ENCODE measurements around the gene MORN1.

The MORN1 gene

GRCh38 chr1:2320760-2321667, 70.3 kb downstream of the MORN1 start:
- no peak for TF ChIP-seq RAD21 (IDR thresholded peaks at IDR 0.05; ENCODE audit: low read depth)
- TF ChIP-seq ZBTB7A (IDR thresholded peaks at IDR 0.05; ENCODE audit: low read depth) = 0 out of 2 replicates have a peak, but pooled peaks have one; percentile 51

GRCh38 chr1:2320006-2320405, 71.3 kb downstream of the MORN1 start:
- TF ChIP-seq USF1 (IDR thresholded peaks at IDR 0.05) (no peak), NFIC (IDR thresholded peaks at IDR 0.05) (no peak), TAF1 (IDR thresholded peaks at IDR 0.05; ENCODE audit: low read depth) (no peak), REST (IDR thresholded peaks at IDR 0.05; ENCODE audit: low read depth) (no peak), TCF12 (IDR thresholded peaks at IDR 0.05; ENCODE audit: low read depth) (no peak), MAX (IDR thresholded peaks at IDR 0.05) (no peak), YY1 (IDR thresholded peaks at IDR 0.05; ENCODE audit: low read depth) (no peak), EP300 (IDR thresholded peaks at IDR 0.05; ENCODE audit: borderline replicate concordance) (no peak), TEAD4 (IDR thresholded peaks at IDR 0.05) (no peak), ZBTB7A (IDR thresholded peaks at IDR 0.05; ENCODE audit: low read depth) (no peak), CEBPB (IDR thresholded peaks at IDR 0.05) (no peak), EGR1 (IDR thresholded peaks at IDR 0.05) (no peak), FOXM1 (IDR thresholded peaks at IDR 0.05; ENCODE audit: borderline replicate concordance, low read depth) (no peak), CREB1 (IDR thresholded peaks at IDR 0.05; ENCODE audit: low read depth) (no peak), RAD21 (IDR thresholded peaks at IDR 0.05; ENCODE audit: low read depth) (no peak)

- no peak for TF ChIP-seq TEAD4 (IDR thresholded peaks at IDR 0.05)
- TF ChIP-seq TAF1 (IDR thresholded peaks at IDR 0.05; ENCODE audit: low read depth) = no peak
- no peak for TF ChIP-seq REST (IDR thresholded peaks at IDR 0.05; ENCODE audit: low read depth)
- no peak for TF ChIP-seq CEBPB (IDR thresholded peaks at IDR 0.05)
- no peak for TF ChIP-seq CREB1 (IDR thresholded peaks at IDR 0.05; ENCODE audit: low read depth)
- TF ChIP-seq FOXM1 (IDR thresholded peaks at IDR 0.05; ENCODE audit: borderline replicate concordance, low read depth) = no peak
- TF ChIP-seq EGR1 (IDR thresholded peaks at IDR 0.05) = no peak
- no peak for TF ChIP-seq TCF12 (IDR thresholded peaks at IDR 0.05; ENCODE audit: low read depth)
- TF ChIP-seq USF1 (IDR thresholded peaks at IDR 0.05) = no peak
- no peak for TF ChIP-seq MAX (IDR thresholded peaks at IDR 0.05)
- TF ChIP-seq YY1 (IDR thresholded peaks at IDR 0.05; ENCODE audit: low read depth) = no peak
- TF ChIP-seq NFIC (IDR thresholded peaks at IDR 0.05) = no peak
- no peak for TF ChIP-seq RAD21 (IDR thresholded peaks at IDR 0.05; ENCODE audit: low read depth)
- no peak for TF ChIP-seq ZBTB7A (IDR thresholded peaks at IDR 0.05; ENCODE audit: low read depth)
- no peak for TF ChIP-seq EP300 (IDR thresholded peaks at IDR 0.05; ENCODE audit: borderline replicate concordance)
Observed at GRCh38 chr1:2319291-2319690, 72.1 kb downstream of the MORN1 start.

GRCh38 chr1:2318314-2319278, 72.8 kb downstream of the MORN1 start:
- TF ChIP-seq RAD21 (IDR thresholded peaks at IDR 0.05; ENCODE audit: low read depth) (no peak), YY1 (IDR thresholded peaks at IDR 0.05; ENCODE audit: low read depth) (no peak), FOXM1 (IDR thresholded peaks at IDR 0.05; ENCODE audit: borderline replicate concordance, low read depth) (no peak), EP300 (IDR thresholded peaks at IDR 0.05; ENCODE audit: borderline replicate concordance) (no peak), TEAD4 (IDR thresholded peaks at IDR 0.05) (no peak)
